Measurements from ENCODE around the gene NYNRIN. TPM values are rescaled to one million over a fixed set of nuclear protein-coding genes. Genes with fewer than 3 reads are reported as not detected.

The NYNRIN gene
- total RNA-seq, 1 experiment from 2014 or later: 0.31 TPM

DNA sequence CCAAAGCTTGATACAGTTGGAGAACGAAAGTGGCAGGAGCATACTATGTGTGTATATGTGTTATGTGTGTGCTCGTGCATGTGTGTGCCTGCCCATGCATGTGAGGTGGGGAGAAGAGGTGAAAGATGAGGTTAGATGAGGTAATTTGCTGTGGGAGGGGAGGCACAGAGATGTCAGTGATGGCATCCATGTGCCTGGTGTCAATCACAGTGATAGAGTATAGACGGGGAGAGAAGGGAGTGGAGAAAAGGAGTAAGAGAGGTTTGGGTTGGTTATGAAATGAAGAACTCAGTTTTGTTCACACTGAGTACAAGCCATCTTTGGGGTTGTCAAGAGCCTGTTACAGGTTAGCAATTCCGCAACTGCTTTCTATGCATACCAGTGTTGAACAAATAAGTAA, 14.6 kb upstream of the NYNRIN start:
- TF ChIP-seq TCF7L2 (IDR thresholded peaks at IDR 0.05; ENCODE audit: low read depth, low read length) (no peak), SIN3A (IDR thresholded peaks at IDR 0.05; ENCODE audit: borderline replicate concordance, insufficient read depth, low read depth, low read length) (no peak)
- TF ChIP-seq, protein P1, sequence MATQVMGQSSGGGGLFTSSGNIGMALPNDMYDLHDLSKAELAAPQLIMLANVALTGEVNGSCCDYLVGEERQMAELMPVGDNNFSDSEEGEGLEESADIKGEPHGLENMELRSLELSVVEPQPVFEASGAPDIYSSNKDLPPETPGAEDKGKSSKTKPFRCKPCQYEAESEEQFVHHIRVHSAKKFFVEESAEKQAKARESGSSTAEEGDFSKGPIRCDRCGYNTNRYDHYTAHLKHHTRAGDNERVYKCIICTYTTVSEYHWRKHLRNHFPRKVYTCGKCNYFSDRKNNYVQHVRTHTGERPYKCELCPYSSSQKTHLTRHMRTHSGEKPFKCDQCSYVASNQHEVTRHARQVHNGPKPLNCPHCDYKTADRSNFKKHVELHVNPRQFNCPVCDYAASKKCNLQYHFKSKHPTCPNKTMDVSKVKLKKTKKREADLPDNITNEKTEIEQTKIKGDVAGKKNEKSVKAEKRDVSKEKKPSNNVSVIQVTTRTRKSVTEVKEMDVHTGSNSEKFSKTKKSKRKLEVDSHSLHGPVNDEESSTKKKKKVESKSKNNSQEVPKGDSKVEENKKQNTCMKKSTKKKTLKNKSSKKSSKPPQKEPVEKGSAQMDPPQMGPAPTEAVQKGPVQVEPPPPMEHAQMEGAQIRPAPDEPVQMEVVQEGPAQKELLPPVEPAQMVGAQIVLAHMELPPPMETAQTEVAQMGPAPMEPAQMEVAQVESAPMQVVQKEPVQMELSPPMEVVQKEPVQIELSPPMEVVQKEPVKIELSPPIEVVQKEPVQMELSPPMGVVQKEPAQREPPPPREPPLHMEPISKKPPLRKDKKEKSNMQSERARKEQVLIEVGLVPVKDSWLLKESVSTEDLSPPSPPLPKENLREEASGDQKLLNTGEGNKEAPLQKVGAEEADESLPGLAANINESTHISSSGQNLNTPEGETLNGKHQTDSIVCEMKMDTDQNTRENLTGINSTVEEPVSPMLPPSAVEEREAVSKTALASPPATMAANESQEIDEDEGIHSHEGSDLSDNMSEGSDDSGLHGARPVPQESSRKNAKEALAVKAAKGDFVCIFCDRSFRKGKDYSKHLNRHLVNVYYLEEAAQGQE (IDR thresholded peaks at IDR 0.05; ENCODE audit: insufficient read depth in 1 of 2, low read depth in 2 of 2, low read length in 1 of 2): no peak
- BruUV-seq (replicated peaks): no TSS peak
- no peak overlapping the region for H3K4me3 ChIP-seq (ENCODE audit: low read depth in 2 of 2, low read length in 2 of 2)
- no peaks in the 10 kb centered on the region for H3K4me1 ChIP-seq (ENCODE audit: control insufficient read depth, insufficient read depth, low read length)
- CTCF ChIA-PET: no interaction called here
- no peak for ATAC-seq
- POLR2A ChIA-PET: no interaction called here
- intact Hi-C loops (cut with micrococcal nuclease; ENCODE audit: unreplicated experiment): no loop called here
- H3K9me3 ChIP-seq (ENCODE audit: control insufficient read depth, insufficient read depth, low read depth, low read length): no peaks in the 10 kb centered on the region
- no peak for DNase-seq (ENCODE audit: low read depth, low spot score)
- H3K27ac ChIP-seq (ENCODE audit: low read length): no peak overlapping the region
- no peaks in the 10 kb centered on the region for H3K27me3 ChIP-seq (ENCODE audit: control insufficient read depth, insufficient read depth, low read length)
- no peaks in the 10 kb centered on the region for H3K36me3 ChIP-seq (ENCODE audit: control insufficient read depth, insufficient read depth, low read length)
- in situ Hi-C loops (cut with HindIII; ENCODE audit: low pct_unique_long_range_greater_than_20kb, low sequenced_read_pairs): no loop called here

DNA sequence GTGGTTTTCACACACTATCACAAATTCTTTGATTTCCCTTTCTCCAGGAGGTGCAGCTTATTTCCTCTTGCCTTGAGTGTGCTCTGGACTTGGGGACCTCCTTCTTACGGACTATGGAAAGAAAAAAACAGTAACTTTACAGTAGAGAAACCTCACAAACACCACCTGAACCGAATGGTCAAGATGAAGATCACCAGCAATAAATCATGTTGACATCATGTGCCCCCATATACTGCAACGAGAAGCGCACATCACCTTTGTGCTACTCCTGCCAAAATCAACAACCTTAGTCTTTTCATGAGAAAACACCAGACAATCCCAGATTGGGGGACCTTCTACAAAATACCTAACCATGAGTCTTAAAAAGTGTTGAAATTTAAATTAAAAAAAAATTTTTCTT, 13.3 kb upstream of the NYNRIN start:
- no peak overlapping the region for H3K27ac ChIP-seq (ENCODE audit: low read length)
- no peaks in the 10 kb centered on the region for H3K27me3 ChIP-seq (ENCODE audit: control insufficient read depth, insufficient read depth, low read length)
- no peaks in the 10 kb centered on the region for H3K36me3 ChIP-seq (ENCODE audit: control insufficient read depth, insufficient read depth, low read length)
- no peaks in the 10 kb centered on the region for H3K9me3 ChIP-seq (ENCODE audit: control insufficient read depth, insufficient read depth, low read depth, low read length)
- no peak overlapping the region for H3K4me3 ChIP-seq (ENCODE audit: low read depth in 2 of 2, low read length in 2 of 2)
- CTCF ChIA-PET: interaction anchor here (0.7 kb wide), 2 partner anchors 13 to 46 kb away, joined by 4 to 6 read pairs; partner anchors contain the start of gene NYNRIN
- TF ChIP-seq, protein P2, sequence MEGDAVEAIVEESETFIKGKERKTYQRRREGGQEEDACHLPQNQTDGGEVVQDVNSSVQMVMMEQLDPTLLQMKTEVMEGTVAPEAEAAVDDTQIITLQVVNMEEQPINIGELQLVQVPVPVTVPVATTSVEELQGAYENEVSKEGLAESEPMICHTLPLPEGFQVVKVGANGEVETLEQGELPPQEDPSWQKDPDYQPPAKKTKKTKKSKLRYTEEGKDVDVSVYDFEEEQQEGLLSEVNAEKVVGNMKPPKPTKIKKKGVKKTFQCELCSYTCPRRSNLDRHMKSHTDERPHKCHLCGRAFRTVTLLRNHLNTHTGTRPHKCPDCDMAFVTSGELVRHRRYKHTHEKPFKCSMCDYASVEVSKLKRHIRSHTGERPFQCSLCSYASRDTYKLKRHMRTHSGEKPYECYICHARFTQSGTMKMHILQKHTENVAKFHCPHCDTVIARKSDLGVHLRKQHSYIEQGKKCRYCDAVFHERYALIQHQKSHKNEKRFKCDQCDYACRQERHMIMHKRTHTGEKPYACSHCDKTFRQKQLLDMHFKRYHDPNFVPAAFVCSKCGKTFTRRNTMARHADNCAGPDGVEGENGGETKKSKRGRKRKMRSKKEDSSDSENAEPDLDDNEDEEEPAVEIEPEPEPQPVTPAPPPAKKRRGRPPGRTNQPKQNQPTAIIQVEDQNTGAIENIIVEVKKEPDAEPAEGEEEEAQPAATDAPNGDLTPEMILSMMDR (IDR thresholded peaks at IDR 0.05): no peak
- no peak for TF ChIP-seq POLR2AphosphoS5 (IDR thresholded peaks at IDR 0.05; ENCODE audit: low read depth, low read length)
- TF ChIP-seq SIN3A (IDR thresholded peaks at IDR 0.05; ENCODE audit: borderline replicate concordance, insufficient read depth, low read depth, low read length): no peak
- no peak for TF ChIP-seq TCF7L2 (IDR thresholded peaks at IDR 0.05; ENCODE audit: low read depth, low read length)
- TF ChIP-seq, protein P1 (IDR thresholded peaks at IDR 0.05; ENCODE audit: insufficient read depth in 1 of 2, low read depth in 2 of 2, low read length in 1 of 2): no peak
- in situ Hi-C loops (cut with HindIII; ENCODE audit: low pct_unique_long_range_greater_than_20kb, low sequenced_read_pairs) (no loop called here), intact Hi-C loops (cut with micrococcal nuclease; ENCODE audit: unreplicated experiment) (no loop called here)
- H3K4me1 ChIP-seq (ENCODE audit: control insufficient read depth, insufficient read depth, low read length): no peaks in the 10 kb centered on the region
- no peak for ATAC-seq
- BruUV-seq (replicated peaks): no TSS peak
- no peak for DNase-seq (ENCODE audit: low read depth, low spot score)
- POLR2A ChIA-PET: interaction anchor here (0.6 kb wide), 1 partner anchor 25 kb away, joined by 6 read pairs; no protein-coding TSS in a partner anchor
